ENCODE measurements around the gene BARHL2.

Gene BARHL2

GRCh38 chr1:90730243-90731022, 13.3 kb upstream of the BARHL2 start:
- Histone ChIP-seq H3K4me1 (ENCODE audit: control insufficient read depth, insufficient read depth, low read length) (peaks cover 9% of the 10 kb centered on the region), H3K9ac (ENCODE audit: low read length) (no peak overlapping the region), H3K4me3 (ENCODE audit: low read length) (no peak overlapping the region), H3K36me3 (ENCODE audit: control insufficient read depth, insufficient read depth, low read length) (no peaks in the 10 kb centered on the region), H3K9me3 (ENCODE audit: control insufficient read depth, low read length) (no peaks in the 10 kb centered on the region), H3K27me3 (ENCODE audit: control insufficient read depth, insufficient read depth, low read length) (peaks cover 69% of the 10 kb centered on the region)

DNA sequence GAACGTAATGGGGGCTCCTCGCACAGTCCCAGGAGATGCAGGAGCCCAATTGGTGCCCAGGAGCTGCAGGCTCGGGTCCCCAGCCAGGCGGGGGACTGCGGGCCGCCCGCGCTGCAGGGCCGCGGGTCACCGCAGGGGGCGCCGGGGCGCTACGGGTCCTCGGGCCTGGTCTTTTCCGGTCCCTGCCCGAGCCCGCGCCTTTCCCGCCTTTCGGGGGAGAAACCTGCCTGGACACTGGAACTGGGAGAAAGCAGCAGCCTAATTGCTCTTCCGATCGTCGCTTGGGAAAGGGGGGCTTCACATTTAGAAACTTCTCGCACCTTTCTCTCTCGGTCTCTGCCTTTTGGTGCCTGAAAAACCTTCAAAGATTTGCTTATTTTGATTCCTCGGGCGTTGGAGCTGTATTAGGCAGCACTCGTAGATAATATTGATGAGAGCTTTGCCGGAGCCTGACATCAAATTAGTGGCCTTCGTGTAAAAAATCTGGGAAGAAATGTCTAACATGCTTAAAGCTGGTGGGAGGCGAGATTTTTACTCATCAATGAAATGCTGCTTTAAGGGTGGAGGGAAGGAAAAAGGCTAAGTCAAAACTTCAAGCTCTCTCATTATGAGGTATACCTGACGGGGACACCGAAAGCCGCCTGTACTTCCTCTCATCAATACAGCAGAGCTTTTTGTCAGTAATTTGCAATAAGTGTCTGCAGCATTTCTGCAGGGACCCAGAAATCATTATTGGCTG, 12.6 kb upstream of the BARHL2 start:
- Histone ChIP-seq H3K4me3 (ENCODE audit: low read length) (no peak overlapping the region), H3K36me3 (ENCODE audit: control insufficient read depth, insufficient read depth, low read length) (no peaks in the 10 kb centered on the region), H3K9ac (ENCODE audit: low read length) (no peak overlapping the region), H3K9me3 (ENCODE audit: control insufficient read depth, low read length) (no peaks in the 10 kb centered on the region), H3K4me1 (ENCODE audit: control insufficient read depth, insufficient read depth, low read length) (peaks cover 13% of the 10 kb centered on the region), H3K27me3 (ENCODE audit: control insufficient read depth, insufficient read depth, low read length) (peaks cover 77% of the 10 kb centered on the region)

GRCh38 chr1:90728502-90729287, 11.6 kb upstream of the BARHL2 start:
- H3K4me1 ChIP-seq (ENCODE audit: control insufficient read depth, insufficient read depth, low read length) = peaks cover 18% of the 10 kb centered on the region
- peaks cover 87% of the 10 kb centered on the region for H3K27me3 ChIP-seq (ENCODE audit: control insufficient read depth, insufficient read depth, low read length)
- H3K36me3 ChIP-seq (ENCODE audit: control insufficient read depth, insufficient read depth, low read length) = no peaks in the 10 kb centered on the region
- H3K4me3 ChIP-seq (ENCODE audit: low read length) = no peak overlapping the region
- no peaks in the 10 kb centered on the region for H3K9me3 ChIP-seq (ENCODE audit: control insufficient read depth, low read length)
- no peak overlapping the region for H3K9ac ChIP-seq (ENCODE audit: low read length)

DNA sequence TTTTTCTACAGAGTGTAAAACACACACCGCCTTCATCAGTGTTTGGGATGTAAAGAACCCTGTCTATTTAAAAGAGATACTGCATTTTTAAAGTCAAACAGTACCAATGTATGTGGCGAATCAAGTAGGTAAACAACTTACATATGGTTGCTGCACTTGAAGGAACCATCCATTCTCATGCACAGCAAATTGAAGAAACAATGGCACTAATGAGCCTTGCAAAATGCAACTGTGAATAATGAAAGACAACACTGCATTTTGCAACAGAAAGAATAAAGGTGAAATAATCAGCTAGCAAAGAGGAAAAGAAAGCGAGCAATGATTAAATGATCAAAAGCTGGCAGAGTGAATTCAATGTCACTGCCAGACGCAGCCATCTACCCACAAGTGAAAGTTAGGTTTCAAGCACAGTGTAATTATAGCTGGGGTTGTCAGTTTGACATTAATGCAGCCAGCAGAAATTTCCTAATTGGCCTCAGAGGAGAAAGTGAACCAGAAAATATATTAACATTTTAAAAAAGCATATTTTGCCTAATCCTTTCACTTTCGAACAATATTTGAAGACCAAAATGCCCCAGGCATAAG, 10.9 kb upstream of the BARHL2 start:
- Histone ChIP-seq H3K27me3 (ENCODE audit: control insufficient read depth, insufficient read depth, low read length) (peaks cover 94% of the 10 kb centered on the region), H3K36me3 (ENCODE audit: control insufficient read depth, insufficient read depth, low read length) (no peaks in the 10 kb centered on the region), H3K9ac (ENCODE audit: low read length) (no peak overlapping the region), H3K4me1 (ENCODE audit: control insufficient read depth, insufficient read depth, low read length) (peaks cover 20% of the 10 kb centered on the region), H3K9me3 (ENCODE audit: control insufficient read depth, low read length) (no peaks in the 10 kb centered on the region), H3K4me3 (ENCODE audit: low read length) (no peak overlapping the region)

GRCh38 chr1:90726986-90727480, 9.9 kb upstream of the BARHL2 start:
- H3K4me3 ChIP-seq (ENCODE audit: low read length) = no peak overlapping the region
- no peak overlapping the region for H3K9ac ChIP-seq (ENCODE audit: low read length)
- H3K9me3 ChIP-seq (ENCODE audit: control insufficient read depth, low read length) = no peaks in the 10 kb centered on the region
- H3K36me3 ChIP-seq (ENCODE audit: control insufficient read depth, insufficient read depth, low read length) = no peaks in the 10 kb centered on the region
- H3K27me3 ChIP-seq (ENCODE audit: control insufficient read depth, insufficient read depth, low read length) = peaks cover 100% of the 10 kb centered on the region
- peaks cover 20% of the 10 kb centered on the region for H3K4me1 ChIP-seq (ENCODE audit: control insufficient read depth, insufficient read depth, low read length)

- Histone ChIP-seq H3K27me3 (ENCODE audit: control insufficient read depth, insufficient read depth, low read length) (peaks cover 97% of the 10 kb centered on the region), H3K9ac (ENCODE audit: low read length) (no peak overlapping the region), H3K36me3 (ENCODE audit: control insufficient read depth, insufficient read depth, low read length) (no peaks in the 10 kb centered on the region), H3K4me1 (ENCODE audit: control insufficient read depth, insufficient read depth, low read length) (peaks cover 20% of the 10 kb centered on the region), H3K9me3 (ENCODE audit: control insufficient read depth, low read length) (no peaks in the 10 kb centered on the region), H3K4me3 (ENCODE audit: low read length) (no peak overlapping the region)
These were observed 9.4 kb upstream of the BARHL2 start for GRCh38 chr1:90726425-90726985.

DNA sequence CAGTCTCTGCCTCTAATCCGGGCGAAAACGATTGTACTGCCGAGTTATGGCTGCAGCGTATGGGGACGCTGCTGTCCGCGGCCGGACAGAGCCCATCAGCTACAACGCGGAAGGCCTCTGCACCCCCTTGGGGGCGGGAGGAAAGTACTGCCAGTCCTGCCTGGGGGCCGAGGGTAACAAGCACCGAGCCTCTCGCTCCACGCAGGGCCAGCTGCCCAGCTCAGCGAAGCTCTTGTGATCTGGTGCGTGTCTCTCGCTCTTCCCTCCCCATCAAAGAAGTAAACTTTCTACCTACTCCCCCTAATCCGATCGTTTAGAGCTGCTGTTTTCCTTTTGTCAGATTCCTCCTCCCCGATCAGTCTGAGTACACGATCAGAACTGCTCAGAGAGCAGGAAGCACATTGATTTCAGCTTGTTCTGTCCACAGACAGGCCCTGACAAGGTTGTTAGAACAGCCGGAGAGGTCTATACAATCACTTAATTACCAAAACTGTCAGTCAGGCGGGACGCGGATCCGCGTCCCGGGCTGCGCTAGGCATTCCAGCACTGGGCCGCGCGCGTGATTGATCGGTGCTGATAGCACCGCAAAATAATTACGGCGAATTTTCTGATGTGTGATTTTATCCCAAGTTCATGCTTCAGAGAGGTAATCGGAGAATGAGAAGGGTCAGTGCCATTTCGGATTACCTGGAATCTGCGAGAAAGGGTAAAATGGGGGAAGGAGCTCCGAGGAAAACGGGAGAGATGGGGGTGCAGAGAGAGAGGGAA, 8.7 kb upstream of the BARHL2 start:
- H3K9ac ChIP-seq (ENCODE audit: low read length) = no peak overlapping the region
- peaks cover 96% of the 10 kb centered on the region for H3K27me3 ChIP-seq (ENCODE audit: control insufficient read depth, insufficient read depth, low read length)
- H3K36me3 ChIP-seq (ENCODE audit: control insufficient read depth, insufficient read depth, low read length) = no peaks in the 10 kb centered on the region
- no peak overlapping the region for H3K4me3 ChIP-seq (ENCODE audit: low read length)
- no peaks in the 10 kb centered on the region for H3K9me3 ChIP-seq (ENCODE audit: control insufficient read depth, low read length)
- peaks cover 20% of the 10 kb centered on the region for H3K4me1 ChIP-seq (ENCODE audit: control insufficient read depth, insufficient read depth, low read length)

DNA sequence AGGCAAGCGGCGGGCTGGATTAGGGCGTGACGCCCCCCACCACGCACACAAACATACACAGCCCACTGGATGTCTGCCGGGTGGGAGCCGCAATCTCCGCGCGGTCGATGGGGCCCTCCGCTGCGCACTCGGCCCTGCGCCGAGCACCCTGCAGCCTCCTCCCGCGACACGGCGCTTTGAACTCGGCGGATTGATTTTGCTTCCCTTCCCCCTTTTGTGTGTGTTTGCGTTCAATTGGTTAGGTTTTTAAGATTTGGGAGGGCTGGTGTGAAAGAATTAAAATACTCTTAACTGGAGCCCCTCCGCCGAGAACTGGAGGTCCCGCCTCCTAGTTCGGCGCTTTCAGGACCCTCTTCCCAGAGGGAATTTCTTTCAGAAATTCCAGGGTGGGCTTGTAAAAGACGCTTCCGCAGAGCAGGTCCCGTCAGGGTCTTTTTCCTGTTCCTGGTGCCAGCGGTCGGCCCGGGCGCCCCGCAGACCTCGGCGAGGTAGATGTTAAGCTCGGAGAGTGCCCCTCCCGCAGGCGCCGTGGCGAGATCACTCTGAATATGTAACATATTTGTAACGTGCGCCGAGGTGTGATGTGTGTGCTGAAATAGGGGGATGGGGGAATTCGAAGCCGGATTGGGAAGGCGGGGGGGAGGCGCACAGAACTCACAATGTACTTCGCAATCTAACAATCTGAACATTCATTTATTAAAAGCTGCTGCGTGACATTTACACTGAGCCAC, 8.0 kb upstream of the BARHL2 start:
- Histone ChIP-seq H3K9me3 (ENCODE audit: control insufficient read depth, low read length) (no peaks in the 10 kb centered on the region), H3K4me3 (ENCODE audit: low read length) (no peak overlapping the region), H3K4me1 (ENCODE audit: control insufficient read depth, insufficient read depth, low read length) (peaks cover 20% of the 10 kb centered on the region), H3K9ac (ENCODE audit: low read length) (no peak overlapping the region), H3K36me3 (ENCODE audit: control insufficient read depth, insufficient read depth, low read length) (no peaks in the 10 kb centered on the region), H3K27me3 (ENCODE audit: control insufficient read depth, insufficient read depth, low read length) (peaks cover 96% of the 10 kb centered on the region)

DNA sequence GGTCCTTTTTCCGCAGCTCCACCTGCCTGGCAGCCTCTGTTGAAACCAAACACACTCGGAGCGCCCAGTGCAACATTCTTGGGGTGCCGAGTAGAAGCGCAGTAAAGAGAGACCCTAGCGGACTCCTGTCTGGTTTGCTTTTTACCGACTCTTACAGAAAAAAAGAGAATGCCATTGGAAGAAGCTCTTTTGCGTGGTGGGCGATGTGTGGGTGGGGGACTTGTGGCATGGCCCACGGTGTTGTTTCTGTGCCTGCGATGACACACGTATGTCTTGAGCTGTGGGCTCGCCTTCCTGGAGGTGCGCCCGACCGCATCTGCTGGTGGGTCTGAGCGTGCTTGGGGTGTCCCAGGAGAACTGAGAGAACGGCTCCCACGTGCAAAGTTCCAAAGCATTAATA, 7.3 kb upstream of the BARHL2 start:
- no peaks in the 10 kb centered on the region for H3K36me3 ChIP-seq (ENCODE audit: control insufficient read depth, insufficient read depth, low read length)
- H3K9ac ChIP-seq (ENCODE audit: low read length) = no peak overlapping the region
- H3K4me1 ChIP-seq (ENCODE audit: control insufficient read depth, insufficient read depth, low read length) = peaks cover 20% of the 10 kb centered on the region
- H3K27me3 ChIP-seq (ENCODE audit: control insufficient read depth, insufficient read depth, low read length) = peaks cover 96% of the 10 kb centered on the region
- no peaks in the 10 kb centered on the region for H3K9me3 ChIP-seq (ENCODE audit: control insufficient read depth, low read length)
- H3K4me3 ChIP-seq (ENCODE audit: low read length) = no peak overlapping the region

- Histone ChIP-seq H3K9ac (ENCODE audit: low read length) (no peak overlapping the region), H3K27me3 (ENCODE audit: control insufficient read depth, insufficient read depth, low read length) (peaks cover 96% of the 10 kb centered on the region)
These were observed 6.5 kb upstream of the BARHL2 start for GRCh38 chr1:90723590-90724108.

More at GRCh38 chr1:90723590-90724108, 6.5 kb upstream of the BARHL2 start:
- Histone ChIP-seq H3K4me3 (ENCODE audit: low read length) (no peak overlapping the region), H3K4me1 (ENCODE audit: control insufficient read depth, insufficient read depth, low read length) (peaks cover 25% of the 10 kb centered on the region), H3K36me3 (ENCODE audit: control insufficient read depth, insufficient read depth, low read length) (no peaks in the 10 kb centered on the region), H3K9me3 (ENCODE audit: control insufficient read depth, low read length) (no peaks in the 10 kb centered on the region)

All from mucosa of stomach (tissue), 1 donor.